HepG2 (cell line): ENCODE results near the gene SP1. TPM values are rescaled to one million over a fixed set of nuclear protein-coding genes. Genes with fewer than 3 reads are reported as not detected.

Source experiments
- ATAC-seq: fragments of 200-7000 bp; cut with Tn5 transposase; 3 replicates; pipeline ENCODE4 v1.9.1; 2020; ENCODE audit warnings: mild to moderate bottlenecking, moderate library complexity
- BruUV-seq: library from RNA; stranded (reverse); fragments of 400-500 nt; replicated peaks from 2 replicates; lab custom pipeline; 2021; lab: Mats Ljungman, UMichigan
- CTCF ChIA-PET: fragments of 300-600 bp; formaldehyde crosslinking; extraction: SDS; loops from one replicate; lab custom pipeline; 2021; ENCODE audit warnings: low total read pairs, inconsistent platforms, low intra/inter-chr PET ratio; lab: Yijun Ruan, JAX
- POLR2A ChIA-PET: fragments of 350-600 bp; sonication (Branson Sonifier 250); formaldehyde crosslinking; loops from one replicate; lab custom pipeline; 2020; ENCODE audit warnings: antibody characterized with exemption, inconsistent platforms; lab: Yijun Ruan, JAX
- DNase-seq: peaks from one replicate; pipeline ENCODE4 v3.0.0-alpha.2; 2015; ENCODE audit warnings: low spot score
- FAIRE-seq: peaks from 3 replicates; lab custom pipeline; 2011; peaks lifted over from hg19 to GRCh38; lab: Jason Lieb, UNC
- H2AFZ ChIP-seq: one replicate; pipeline ENCODE4 v1.6.1; 2011; ENCODE audit warnings: low read length, inconsistent platforms
- H3K27ac ChIP-seq: fragments of 300-600 bp; 3 replicates; pipeline ENCODE4 v1.8.0; 2011; ENCODE audit warnings: mixed run types, mild to moderate bottlenecking, mixed read lengths, low read length, inconsistent platforms; ENCODE audit not compliant: insufficient read depth; ENCODE audit errors: extremely low read length
- H3K27me3 ChIP-seq, 2 experiments: fragments of 200-600 bp in 1 of 2; 2 replicates in 1 of 2; 3 replicates in 1 of 2; pipeline versions ENCODE4 v1.6.0 to v1.8.0; 2011; ENCODE audit warnings: low read length in 2 of 2, mild to moderate bottlenecking in 2 of 2, moderate library complexity in 2 of 2, inconsistent platforms in 1 of 2; ENCODE audit not compliant: insufficient read depth in 2 of 2, control insufficient read depth in 1 of 2
- H3K36me3 ChIP-seq, 2 experiments: fragments of 200-600 bp in 1 of 2; replicated peaks in 1 of 2; 2 replicates in 1 of 2; 3 replicates in 1 of 2; pipeline versions ENCODE4 v1.5.1 to v1.8.0; 2011; ENCODE audit warnings: low read length in 2 of 2, inconsistent platforms in 1 of 2; ENCODE audit not compliant: insufficient read depth in 2 of 2, control insufficient read depth in 1 of 2
- H3K4me1 ChIP-seq: 2 replicates; pipeline ENCODE4 v1.5.1; 2012; ENCODE audit warnings: low read length, inconsistent platforms; ENCODE audit not compliant: insufficient read depth
- H3K4me2 ChIP-seq: 2 replicates; pipeline ENCODE4 v1.6.0; 2011; ENCODE audit warnings: low read depth, low read length, inconsistent platforms
- H3K4me3 ChIP-seq, 3 experiments: fragments of 200-600 bp in 1 of 3; sonication (generic), shearing (Covaris generic) in 1 of 3; replicated peaks in 1 of 3; 2 replicates each; pipeline ENCODE4 v1.5.1; 2011 to 2016; ENCODE audit warnings: low read length in 3 of 3, inconsistent platforms in 2 of 3, low read depth in 2 of 3, mild to moderate bottlenecking in 2 of 3, control low read depth in 1 of 3, mixed read lengths in 1 of 3; ENCODE audit not compliant: insufficient read depth in 1 of 3
- H3K79me2 ChIP-seq: one replicate; pipeline ENCODE4 v1.6.1; 2011; ENCODE audit warnings: low read length, inconsistent platforms; ENCODE audit not compliant: insufficient read depth
- H3K9ac ChIP-seq: 2 replicates; pipeline ENCODE4 v1.6.0; 2011; ENCODE audit warnings: mild to moderate bottlenecking, low read depth, low read length, inconsistent platforms; ENCODE audit not compliant: insufficient read depth
- H3K9me3 ChIP-seq: 2 replicates; pipeline ENCODE4 v1.5.1; 2012; ENCODE audit warnings: mild to moderate bottlenecking, low read length
- H4K20me1 ChIP-seq: 2 replicates; pipeline ENCODE4 v1.6.0; 2011; ENCODE audit warnings: inconsistent platforms, mild to moderate bottlenecking, low read length, moderate library complexity; ENCODE audit not compliant: insufficient read depth
- FOXK2 ChIP-seq: fragments of 450-650 bp; IDR thresholded peaks from 2 replicates; pipeline ENCODE4 v1.6.1; 2016
- HMG20A ChIP-seq: IDR thresholded peaks from 2 replicates; pipeline ENCODE4 v1.6.1; 2016; ENCODE audit warnings: borderline replicate concordance
- HNF4A ChIP-seq: sonication (generic); formaldehyde crosslinking; IDR thresholded peaks from 2 replicates; pipeline ENCODE4 v1.4.0; 2020; ENCODE audit warnings: missing genetic modification reagents
- HNRNPK ChIP-seq: fragments of 200-400 bp; formaldehyde crosslinking; IDR thresholded peaks from 2 replicates; pipeline ENCODE4 v1.6.1; 2018; ENCODE audit warnings: low read length, low read depth, moderate library complexity, mild to moderate bottlenecking; ENCODE audit not compliant: poor library complexity, severe bottlenecking
- MED8 ChIP-seq: sonication (generic); formaldehyde crosslinking; IDR thresholded peaks from 2 replicates; pipeline ENCODE4 v1.8.1; 2023; ENCODE audit warnings: mild to moderate bottlenecking, missing genetic modification reagents; ENCODE audit not compliant: insufficient replicate concordance
- MEF2D ChIP-seq: sonication (generic); formaldehyde crosslinking; IDR thresholded peaks from 2 replicates; pipeline ENCODE4 v1.5.1; 2020; ENCODE audit warnings: mild to moderate bottlenecking, missing genetic modification reagents
- MNT ChIP-seq: fragments of 450-650 bp; IDR thresholded peaks from 2 replicates; pipeline ENCODE4 v1.6.1; 2016
- NR2F6 ChIP-seq, 2 experiments: IDR thresholded peaks; 2 replicates each; pipeline ENCODE4 v1.6.1; 2016; ENCODE audit warnings: antibody characterized with exemption in 1 of 2, mild to moderate bottlenecking in 1 of 2
- POGZ ChIP-seq: sonication (generic); formaldehyde crosslinking; IDR thresholded peaks from 2 replicates; pipeline ENCODE4 v1.4.0; 2020; ENCODE audit warnings: mild to moderate bottlenecking, missing genetic modification reagents
- RBFOX2 ChIP-seq: fragments of 200-400 bp; formaldehyde crosslinking; IDR thresholded peaks from 2 replicates; pipeline ENCODE4 v1.6.1; 2017; ENCODE audit warnings: low read depth, mild to moderate bottlenecking, low read length
- RCOR2 ChIP-seq: IDR thresholded peaks from 2 replicates; pipeline ENCODE4 v1.6.1; 2016; ENCODE audit warnings: missing biosample characterization, missing genetic modification reagents
- TOPORS ChIP-seq: sonication (generic); formaldehyde crosslinking; IDR thresholded peaks from 2 replicates; pipeline ENCODE4 v1.8.0; 2023; ENCODE audit warnings: mild to moderate bottlenecking, missing genetic modification reagents
- ZBTB37 ChIP-seq: sonication (generic); formaldehyde crosslinking; IDR thresholded peaks from 2 replicates; pipeline ENCODE4 v1.4.0; 2020; ENCODE audit warnings: mild to moderate bottlenecking, missing genetic modification reagents
- ZNF543 ChIP-seq: sonication (generic); formaldehyde crosslinking; IDR thresholded peaks from 2 replicates; pipeline ENCODE4 v1.4.0; 2020; ENCODE audit warnings: mild to moderate bottlenecking, missing genetic modification reagents
- WGBS: methylation state at CpG from one replicate; pipeline ENCODE4 v1.1.6; 2017; ENCODE audit warnings: low lambda C conversion rate; 5-methylcytosine and 5-hydroxymethylcytosine counted together
- in situ Hi-C: cut with HindIII; loops from 2 replicates; pipeline ENCODE4 v1.10.0; 2017; ENCODE audit warnings: low pct_unique_long_range_greater_than_20kb; ENCODE audit not compliant: extremely low pct_ligation_motif_present
- intact Hi-C: fragments of 100-400 bp; cut with micrococcal nuclease; formaldehyde crosslinking; loops from one replicate; pipeline ENCODE4 v1.10.0; 2022; ENCODE audit not compliant: unreplicated experiment
- polyA plus RNA-seq, 8 experiments: library from polyadenylated mRNA; depleted of rRNA in 3 of 8; stranded (reverse) in 7 of 8; unstranded in 1 of 8; fragments of >200 nt; fragmentation: Illumina TruSeq in 4 of 8; extraction: Trizol in 4 of 8; gene quantifications; 2 replicates each; pipeline versions ENCODE4 v1.2.1 to v1.2.3, GENCODE V29; 2011 to 2016; ENCODE audit warnings: low read depth in 4 of 8, missing spikeins in 1 of 8, mixed read lengths in 1 of 8; ENCODE audit not compliant: insufficient read depth in 1 of 8
- total RNA-seq, 5 experiments: library from RNA; depleted of rRNA; stranded (reverse); fragments of >200 nt; fragmentation: Illumina TruSeq; extraction: Trizol; gene quantifications; 2 replicates each; pipeline ENCODE4 v1.2.3, GENCODE V29; 2016; ENCODE audit warnings: low read depth in 1 of 5

SP1 gene
- total and polyA plus RNA-seq, 2 of the 13 experiments (the other 11 are each of a cell fraction or from before 2014, with no cell fraction given) = 26.5 to 27.5 TPM

- TF ChIP-seq ZNF543 (CRISPR knock-in tag) (no peak), TOPORS (no peak), HNF4A (CRISPR knock-in tag) (peak; percentile 23), ZBTB37 (CRISPR knock-in tag) (0 out of 2 replicates have a peak, but pooled peaks have one; percentile 30), HMG20A (no peak), HNRNPK (peak; percentile 46), RCOR2 (CRISPR knock-in tag) (no peak), MEF2D (no peak)
These were observed 83.0 kb downstream of the SP1 start (continued) for GRCh38 chr12:53462935-53463334.

- POLR2A ChIA-PET = interaction anchor here (1.0 kb wide), 1 partner anchor 9 kb away, joined by 3 read pairs; no protein-coding TSS in a partner anchor
- H4K20me1 ChIP-seq = peaks cover 77% of the 10 kb centered on the region
- no TSS peak for BruUV-seq
- no peak overlapping the region for H2AFZ ChIP-seq
- FAIRE-seq = no peak
- no peaks in the 10 kb centered on the region for H3K9me3 ChIP-seq
- intact Hi-C loops (no loop called here), in situ Hi-C loops (no loop called here)
- CTCF ChIA-PET = no interaction called here
- no peaks in the 10 kb centered on the region for H3K27me3 ChIP-seq
- H3K27ac ChIP-seq = no peak overlapping the region
- H3K9ac ChIP-seq = no peak overlapping the region
- 89% methylated on average over 5 of the region's 5 CpGs for WGBS
- H3K36me3 ChIP-seq = peaks cover 41 to 98% of the 10 kb centered on the region in 2 experiments
- no peak for TF ChIP-seq HMG20A
- no peak for TF ChIP-seq MNT
- no peak for TF ChIP-seq MED8 (CRISPR knock-in tag)
- peak; percentile 27; the same call in 1 of the 2 replicates for TF ChIP-seq RBFOX2
- TF ChIP-seq POGZ = no peak
- TF ChIP-seq MEF2D = no peak
- TF ChIP-seq NR2F6 (IDR thresholded peaks at IDR 0.05) = no peak
- TF ChIP-seq NR2F6 (CRISPR knock-in tag; IDR thresholded peaks at IDR 0.05) = no peak
- TF ChIP-seq FOXK2 = no peak
- TF ChIP-seq, all 625 proteins: peak for 1
- Histone ChIP-seq H3K4me2 (no peak overlapping the region), H3K4me3 (no peak overlapping the region), H3K79me2 (peaks cover 66% of the 10 kb centered on the region), H3K4me1 (peaks cover 57% of the 10 kb centered on the region)
- DNase-seq = no peak
- ATAC-seq = peak; percentile 4; the same call in 2 of the 3 replicates
These were observed 84.0 kb downstream of the SP1 start for GRCh38 chr12:53463802-53464560.
